ENCODE data around the gene OR6A2. TPM values are rescaled to one million over a fixed set of nuclear protein-coding genes. Genes with fewer than 3 reads are reported as not detected.

Gene OR6A2
- 0.07 TPM in 1 of 2 replicates, not detected in the other for total RNA-seq

DNA sequence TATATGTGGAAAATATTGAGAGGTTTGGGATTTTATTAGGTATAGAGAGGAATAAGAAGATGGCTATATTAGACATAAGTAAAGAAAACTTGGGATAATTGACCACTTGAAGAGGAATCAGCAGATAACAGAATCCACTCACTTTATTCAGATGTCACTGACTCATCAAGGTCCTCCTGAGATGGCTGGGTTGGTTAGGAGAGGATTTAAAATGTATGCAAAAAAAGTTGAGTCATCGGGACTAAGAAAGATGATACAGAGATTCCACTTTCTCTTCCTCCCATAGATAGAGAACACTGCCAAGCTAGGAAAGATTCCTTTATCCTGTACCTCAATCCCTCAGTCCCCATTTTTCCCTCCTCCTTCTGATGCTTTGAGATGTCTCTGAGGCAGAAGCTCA is at the start of gene OR6A2:
TSS of gene OR6A2 (minus strand) at position 288 of the 400 bp plus-strand sequence. CDS start 3,981 bp downstream, outside the sequence.
- no peak within 1 kb of the TSS for H3K4me3 ChIP-seq (ENCODE audit: low read depth, low read length)
- TF ChIP-seq CTCF (conservative IDR thresholded peaks at IDR 0.05; ENCODE audit: low read depth, low read length), result no peak
- DNase-seq (ENCODE audit: low read depth), result no peak

- no peak within 1 kb of the TSS for H3K4me3 ChIP-seq (ENCODE audit: low read depth, low read length)
- no peak for DNase-seq (ENCODE audit: low read depth)
- TF ChIP-seq CTCF (conservative IDR thresholded peaks at IDR 0.05; ENCODE audit: low read depth, low read length), result no peak
Measured at GRCh38 chr11:6845383-6845782, 45.9 kb upstream of the OR6A2 start, which contains the start of gene OR10A5. TSS of gene OR10A5 (plus strand) at chr11:6845683. CDS start at chr11:6845683, 0 bp downstream.

- no peak for TF ChIP-seq CTCF (conservative IDR thresholded peaks at IDR 0.05; ENCODE audit: low read depth, low read length)
- H3K4me3 ChIP-seq (ENCODE audit: low read depth, low read length), result no peak overlapping the region
- no peak for DNase-seq (ENCODE audit: low read depth)
Measured at GRCh38 chr11:6844356-6844755, 44.9 kb upstream of the OR6A2 start.

DNA sequence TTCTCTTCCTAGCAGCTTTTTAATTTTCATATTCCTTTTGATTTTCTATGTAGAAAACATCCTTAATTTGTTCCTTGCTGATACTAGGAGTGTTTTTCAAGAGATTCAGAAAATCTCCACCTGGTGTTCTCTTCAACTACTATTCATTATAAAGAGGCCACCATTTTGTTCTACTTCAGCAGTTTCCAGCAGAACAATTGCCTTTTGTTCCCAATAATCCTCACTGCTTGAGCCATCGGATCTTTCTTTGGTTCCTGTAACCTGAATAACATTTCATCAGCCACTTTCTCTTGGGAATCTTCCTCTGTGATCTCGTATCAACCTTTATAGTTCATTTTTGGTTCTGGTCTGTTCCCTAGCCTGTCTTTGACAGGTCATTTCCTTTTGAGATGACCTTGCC is 44.2 kb upstream of the OR6A2 start:
- no peak for TF ChIP-seq CTCF (conservative IDR thresholded peaks at IDR 0.05; ENCODE audit: low read depth, low read length)
- no peak overlapping the region for H3K4me3 ChIP-seq (ENCODE audit: low read depth, low read length)
- DNase-seq (ENCODE audit: low read depth), result no peak

DNA sequence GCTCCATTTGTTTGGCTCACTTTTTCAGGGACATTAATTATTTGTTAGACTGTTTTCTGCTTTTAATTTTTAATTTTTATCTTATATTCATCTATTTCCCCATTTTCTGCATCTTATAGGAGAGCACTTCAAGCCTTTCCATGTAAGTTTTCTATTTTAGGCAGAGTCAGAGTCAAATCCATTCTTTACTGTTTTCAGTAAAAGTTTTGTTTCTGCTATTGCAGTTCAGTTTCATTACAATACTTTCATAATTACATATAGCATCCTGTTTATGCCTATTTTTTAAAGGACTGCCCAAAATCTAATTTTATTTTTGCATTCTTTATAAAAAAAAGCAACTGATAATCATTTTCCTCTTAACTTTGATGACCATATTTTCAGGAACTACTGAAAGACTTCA is 42.2 kb upstream of the OR6A2 start:
- no peak overlapping the region for H3K4me3 ChIP-seq (ENCODE audit: low read depth, low read length)
- no peak for DNase-seq (ENCODE audit: low read depth)
- TF ChIP-seq CTCF (conservative IDR thresholded peaks at IDR 0.05; ENCODE audit: low read depth, low read length), result no peak

DNA sequence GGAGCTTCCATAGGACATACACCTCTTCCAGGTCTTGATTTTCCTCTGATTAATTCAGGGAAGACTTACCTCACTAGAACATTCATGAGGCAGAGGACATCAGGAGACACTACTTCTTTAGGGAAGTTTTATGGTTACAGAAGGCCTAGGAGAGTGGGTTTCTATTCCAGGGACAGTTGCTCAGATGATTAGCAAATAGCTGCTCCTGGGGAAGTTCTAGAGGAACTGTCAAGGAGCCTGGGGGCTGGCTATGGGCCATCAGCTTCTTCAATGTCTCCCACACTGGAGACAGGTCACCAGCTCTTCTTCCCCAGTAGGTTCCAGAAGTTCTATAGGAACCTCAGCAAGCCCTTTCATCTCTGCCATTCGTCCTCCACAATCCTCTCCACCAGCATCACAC is 34.5 kb upstream of the OR6A2 start:
- no peak for TF ChIP-seq CTCF (conservative IDR thresholded peaks at IDR 0.05; ENCODE audit: low read depth, low read length)
- no peak overlapping the region for H3K4me3 ChIP-seq (ENCODE audit: low read depth, low read length)
- no peak for DNase-seq (ENCODE audit: low read depth)

- no peak for TF ChIP-seq CTCF (conservative IDR thresholded peaks at IDR 0.05; ENCODE audit: low read depth, low read length)
- DNase-seq (ENCODE audit: low read depth), result no peak
- no peak overlapping the region for H3K4me3 ChIP-seq (ENCODE audit: low read depth, low read length)
Measured at GRCh38 chr11:6833356-6833755, 33.9 kb upstream of the OR6A2 start.
